Small intestine (tissue), 7 donors: ENCODE results near the gene CLIP4. TPM values are rescaled to one million over a fixed set of nuclear protein-coding genes. Genes with fewer than 3 reads are reported as not detected.

Experiments
- DNase-seq, 2 donors: peaks; one replicate each; pipeline versions ENCODE4 v3.0.0 to v3.0.0-alpha.2; 2013
- FAIRE-seq: peaks from 2 replicates; lab custom pipeline; 2012; peaks lifted over from hg19 to GRCh38; lab: Jason Lieb, UNC
- H3K27ac ChIP-seq, 3 donors: one replicate each; pipeline ENCODE4 v1.5.1; 2013; ENCODE audit warnings: low read length in 2 of 3, mild to moderate bottlenecking in 2 of 3, control low read depth in 1 of 3, inconsistent platforms in 1 of 3, low read depth in 1 of 3, moderate library complexity in 1 of 3
- H3K27me3 ChIP-seq, 3 donors: one replicate each; pipeline ENCODE4 v1.6.1; 2013; ENCODE audit warnings: low read length in 3 of 3, inconsistent platforms in 1 of 3; ENCODE audit not compliant: control insufficient read depth in 3 of 3, insufficient read depth in 3 of 3
- H3K36me3 ChIP-seq, 3 donors: one replicate each; pipeline ENCODE4 v1.6.1; 2013; ENCODE audit warnings: low read length in 3 of 3, inconsistent platforms in 1 of 3, low read depth in 1 of 3, mild to moderate bottlenecking in 1 of 3, moderate library complexity in 1 of 3; ENCODE audit not compliant: control insufficient read depth in 3 of 3, insufficient read depth in 2 of 3
- H3K4me1 ChIP-seq, 3 donors: one replicate each; pipeline ENCODE4 v1.6.1; 2013; ENCODE audit warnings: low read length in 2 of 3, inconsistent platforms in 1 of 3, low read depth in 1 of 3, mild to moderate bottlenecking in 1 of 3, moderate library complexity in 1 of 3; ENCODE audit not compliant: control insufficient read depth in 3 of 3, insufficient read depth in 2 of 3
- H3K4me3 ChIP-seq, 3 donors: one replicate each; pipeline ENCODE4 v1.5.1; 2013; ENCODE audit warnings: low read length in 3 of 3, control low read depth in 1 of 3, inconsistent platforms in 1 of 3, low read depth in 1 of 3, mild to moderate bottlenecking in 1 of 3, moderate library complexity in 1 of 3
- H3K9me3 ChIP-seq, 2 donors: one replicate each; pipeline ENCODE4 v1.6.1; 2013; ENCODE audit warnings: low read depth in 1 of 2, low read length in 1 of 2; ENCODE audit not compliant: control insufficient read depth in 2 of 2, insufficient read depth in 1 of 2
- WGBS, 3 donors: extraction: QIAGEN DNeasy Blood & Tissue Kit; methylation state at CpG; one replicate each; pipeline ENCODE4 v1.1.7; 2013; 5-methylcytosine and 5-hydroxymethylcytosine counted together
- polyA plus RNA-seq, 4 donors: library from polyadenylated mRNA; stranded (reverse) in 3 of 4; unstranded in 1 of 4; fragments of 200-250 nt in 3 of 4; fragments of 120-200 nt in 1 of 4; gene quantifications; one replicate each; pipeline versions ENCODE4 v1.2.1 to v1.2.3, GENCODE V29; 2013
- donor health status: healthy with polysubstance abuse.
- donor health status: control.
- donor health status: control.
- donor health status: Bipolar disorder and iron deficiency.
- donor health status: healthy.

CLIP4 gene
- polyA plus RNA-seq, 4 donors = 0.52 to 5.8 (median 1.1) TPM

GRCh38 chr2:29225814-29226213 is 110.6 kb downstream of the CLIP4 start:
- DNase-seq (no peak), FAIRE-seq (no peak)
- H3K27ac ChIP-seq = no peak overlapping the region
- no peak overlapping the region for H3K4me3 ChIP-seq
- 66 to 83% (median 79%) methylated on average over 8 of the region's 8 CpGs for WGBS, 3 donors
- H3K9me3 ChIP-seq = no peaks in the 10 kb centered on the region
- peaks cover 0 to 7% (median 0%) of the 10 kb centered on the region in 3 donors for H3K27me3 ChIP-seq
- H3K4me1 ChIP-seq = no peaks in the 10 kb centered on the region
- H3K36me3 ChIP-seq = no peaks in the 10 kb centered on the region

- H3K27ac ChIP-seq = no peak overlapping the region
- no peaks in the 10 kb centered on the region for H3K9me3 ChIP-seq
- no peak overlapping the region for H3K4me3 ChIP-seq
- 69 to 85% (median 84%) methylated on average over 2 to 3 of the region's 3 CpGs for WGBS, 3 donors
- H3K27me3 ChIP-seq = peaks cover 0 to 7% (median 0%) of the 10 kb centered on the region in 3 donors
- DNase-seq (no peak), FAIRE-seq (no peak)
- H3K4me1 ChIP-seq = no peaks in the 10 kb centered on the region
- H3K36me3 ChIP-seq = no peaks in the 10 kb centered on the region
Observed at GRCh38 chr2:29226375-29226774, 111.2 kb downstream of the CLIP4 start.

- FAIRE-seq (no peak), DNase-seq (no peak)
- peaks cover 0 to 7% (median 0%) of the 10 kb centered on the region in 3 donors for H3K27me3 ChIP-seq
- no peaks in the 10 kb centered on the region for H3K36me3 ChIP-seq
- no peak overlapping the region for H3K4me3 ChIP-seq
- H3K9me3 ChIP-seq = no peaks in the 10 kb centered on the region
- no peak overlapping the region for H3K27ac ChIP-seq
- no peaks in the 10 kb centered on the region for H3K4me1 ChIP-seq
- WGBS, 3 donors = 35 to 66% (median 46%) methylated on average over 7 of the region's 7 CpGs
Observed at GRCh38 chr2:29226808-29227207, 111.6 kb downstream of the CLIP4 start.

GRCh38 chr2:29227935-29228675 is 112.9 kb downstream of the CLIP4 start:
- Histone ChIP-seq H3K4me1 (no peaks in the 10 kb centered on the region), H3K27ac (no peak overlapping the region), H3K9me3 (no peaks in the 10 kb centered on the region), H3K4me3 (no peak overlapping the region), H3K27me3 (peaks cover 0 to 10% (median 0%) of the 10 kb centered on the region in 3 donors), H3K36me3 (no peaks in the 10 kb centered on the region)
- 57 to 58% (median 57%) methylated on average over 15 of the region's 15 CpGs for WGBS, 3 donors
- FAIRE-seq = no peak
- DNase-seq = no peak

- H3K27ac ChIP-seq = no peak overlapping the region
- H3K4me1 ChIP-seq = no peaks in the 10 kb centered on the region
- no peaks in the 10 kb centered on the region for H3K36me3 ChIP-seq
- no peak for DNase-seq
- WGBS, 3 donors = 55 to 73% (median 59%) methylated on average over 9 of the region's 9 CpGs
- no peak overlapping the region for H3K4me3 ChIP-seq
- FAIRE-seq = no peak
- H3K9me3 ChIP-seq = no peaks in the 10 kb centered on the region
- peaks cover 0 to 10% (median 0%) of the 10 kb centered on the region in 3 donors for H3K27me3 ChIP-seq
Observed at GRCh38 chr2:29228947-29229346, 113.7 kb downstream of the CLIP4 start.

GRCh38 chr2:29229640-29230039 is 114.4 kb downstream of the CLIP4 start:
- WGBS, 3 donors = 73 to 83% (median 79%) methylated on average over 9 of the region's 9 CpGs
- Histone ChIP-seq H3K27me3 (peaks cover 0 to 10% (median 0%) of the 10 kb centered on the region in 3 donors), H3K9me3 (no peaks in the 10 kb centered on the region), H3K4me3 (no peak overlapping the region), H3K4me1 (no peaks in the 10 kb centered on the region), H3K27ac (no peak overlapping the region), H3K36me3 (no peaks in the 10 kb centered on the region)
- DNase-seq (no peak), FAIRE-seq (no peak)

- H3K36me3 ChIP-seq = no peaks in the 10 kb centered on the region
- H3K4me3 ChIP-seq = no peak overlapping the region
- H3K9me3 ChIP-seq = no peaks in the 10 kb centered on the region
- FAIRE-seq (no peak), DNase-seq (no peak)
- H3K27me3 ChIP-seq = peaks cover 0 to 10% (median 0%) of the 10 kb centered on the region in 3 donors
- H3K27ac ChIP-seq = no peak overlapping the region
- H3K4me1 ChIP-seq = no peaks in the 10 kb centered on the region
- WGBS, 3 donors = 88 to 94% (median 91%) methylated on average over 14 of the region's 14 CpGs
Observed at GRCh38 chr2:29232041-29232440, 116.8 kb downstream of the CLIP4 start.

GRCh38 chr2:29233428-29233827 is 118.2 kb downstream of the CLIP4 start:
- 13 to 49% (median 20%) methylated on average over 6 of the region's 6 CpGs for WGBS, 3 donors
- Histone ChIP-seq H3K9me3 (no peaks in the 10 kb centered on the region), H3K4me1 (no peaks in the 10 kb centered on the region), H3K36me3 (no peaks in the 10 kb centered on the region), H3K27ac (no peak overlapping the region), H3K4me3 (no peak overlapping the region), H3K27me3 (peaks cover 0 to 7% (median 0%) of the 10 kb centered on the region in 3 donors)
- FAIRE-seq (no peak), DNase-seq (no peak)
